ENCODE data around the gene SPECC1. TPM values are rescaled to one million over a fixed set of nuclear protein-coding genes. Genes with fewer than 3 reads are reported as not detected.

The SPECC1 gene
- total and polyA plus RNA-seq, 2 of the 4 experiments (the other 2 are of a cell fraction): 16.9 to 26.2 TPM

DNA sequence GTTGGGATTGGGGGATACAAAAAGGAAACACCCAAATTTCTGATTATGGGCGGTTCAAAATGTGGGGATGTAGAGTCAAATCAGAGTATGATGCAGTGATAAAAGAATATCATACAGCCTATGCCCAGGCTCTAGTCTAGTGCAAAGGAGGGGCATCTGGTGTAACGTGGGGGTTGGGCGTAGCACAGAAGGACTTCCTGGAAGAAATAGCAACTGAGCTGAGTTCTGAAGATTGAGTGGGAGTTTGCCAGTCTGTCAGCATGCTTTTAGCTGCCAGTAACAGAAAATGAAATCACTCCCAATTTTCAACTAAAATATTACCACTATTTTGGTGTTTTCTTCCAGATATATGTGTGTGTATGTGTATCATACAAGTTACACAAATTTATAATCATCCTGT is 196.9 kb downstream of the SPECC1 start:
- H3K79me1 ChIP-seq (ENCODE audit: low read depth in 1 of 2, low read length in 2 of 2): peaks cover 34 to 64% of the 10 kb centered on the region in 2 experiments
- no peak overlapping the region for H3K56ac ChIP-seq (ENCODE audit: extremely low read depth, insufficient read depth, low read length)
- in situ Hi-C loops (cut with MboI; ENCODE audit: low sequenced_read_pairs): no loop called here
- H2BK120ac ChIP-seq (ENCODE audit: low read depth, low read length): peak overlapping the region; percentile 69
- no peak for DNase-seq
- 80% methylated on average over 1 of the region's 3 CpGs; no CpG with 5 or more reads in 1 of the 2 experiments for WGBS, 2 experiments (ENCODE audit: extremely low coverage in 2 of 2, insufficient read length in 1 of 2)
- no peak overlapping the region for H2AK9ac ChIP-seq (replicated peaks; ENCODE audit: low read depth, low read length, poor library complexity)
- ChIA-PET CTCF (interaction anchor here (1.4 to 2.1 kb wide), 2 partner anchors 18 to 21 kb away, joined by 3 to 8 read pairs; no protein-coding TSS in a partner anchor), POLR2A (ENCODE audit: unreplicated experiment) (interaction anchor here (1.4 kb wide), 1 partner anchor 78 kb away, joined by 3 read pairs; no protein-coding TSS in a partner anchor)
- peak overlapping the region; percentile 59 for H2BK20ac ChIP-seq (ENCODE audit: low read depth, low read length)
- H4K91ac ChIP-seq (ENCODE audit: insufficient read depth, low read depth, low read length): peak overlapping the region; percentile 30
- peak overlapping the region; percentile 76 for H3K4ac ChIP-seq (ENCODE audit: low read depth, low read length)
- no peak overlapping the region; the same call in 1 of the 2 replicates for H3K27ac ChIP-seq (ENCODE audit: insufficient read depth, low read length)
- H3K36me3 ChIP-seq (ENCODE audit: control insufficient read depth, insufficient read depth, low read length): peaks cover 7% of the 10 kb centered on the region
- H3K18ac ChIP-seq (ENCODE audit: low read depth, low read length): peak overlapping the region; percentile 26
- peak overlapping the region; percentile 56; the same call in 1 of the 2 replicates for H4K5ac ChIP-seq (ENCODE audit: low read depth, low read length)
- no TSS peak for BruUV-seq (replicated peaks)
- H2AFZ ChIP-seq (replicated peaks; ENCODE audit: low read length, poor library complexity): no peak overlapping the region
- H3K9ac ChIP-seq (ENCODE audit: low read depth, low read length): no peak overlapping the region
- ATAC-seq (ENCODE audit: low read depth): peak; percentile 41
- H3K23ac ChIP-seq (ENCODE audit: low read depth, low read length): peak overlapping the region; percentile 23; the same call in 1 of the 2 replicates
- H3K4me1 ChIP-seq (ENCODE audit: control insufficient read depth, insufficient read depth, low read length): peaks cover 26% of the 10 kb centered on the region
- H3K4me2 ChIP-seq (ENCODE audit: low read depth, low read length): peak overlapping the region; percentile 10; the same call in 1 of the 2 replicates
- H3K9me3 ChIP-seq (ENCODE audit: control insufficient read depth, insufficient read depth, low read length): no peaks in the 10 kb centered on the region
- peaks cover 14% of the 10 kb centered on the region; the same call in 1 of the 2 replicates for H4K20me1 ChIP-seq (ENCODE audit: insufficient read depth, low read length)
- dilution Hi-C loops (cut with HindIII; ENCODE audit: low sequenced_read_pairs, unreplicated experiment): no loop called here
- H2BK5ac ChIP-seq (ENCODE audit: low read depth, low read length, poor library complexity, severe bottlenecking): peak overlapping the region; percentile 69
- TF ChIP-seq ELK1 (IDR thresholded peaks at IDR 0.05; ENCODE audit: borderline replicate concordance, low read depth, low read length): no peak
- TF ChIP-seq, protein P1, sequence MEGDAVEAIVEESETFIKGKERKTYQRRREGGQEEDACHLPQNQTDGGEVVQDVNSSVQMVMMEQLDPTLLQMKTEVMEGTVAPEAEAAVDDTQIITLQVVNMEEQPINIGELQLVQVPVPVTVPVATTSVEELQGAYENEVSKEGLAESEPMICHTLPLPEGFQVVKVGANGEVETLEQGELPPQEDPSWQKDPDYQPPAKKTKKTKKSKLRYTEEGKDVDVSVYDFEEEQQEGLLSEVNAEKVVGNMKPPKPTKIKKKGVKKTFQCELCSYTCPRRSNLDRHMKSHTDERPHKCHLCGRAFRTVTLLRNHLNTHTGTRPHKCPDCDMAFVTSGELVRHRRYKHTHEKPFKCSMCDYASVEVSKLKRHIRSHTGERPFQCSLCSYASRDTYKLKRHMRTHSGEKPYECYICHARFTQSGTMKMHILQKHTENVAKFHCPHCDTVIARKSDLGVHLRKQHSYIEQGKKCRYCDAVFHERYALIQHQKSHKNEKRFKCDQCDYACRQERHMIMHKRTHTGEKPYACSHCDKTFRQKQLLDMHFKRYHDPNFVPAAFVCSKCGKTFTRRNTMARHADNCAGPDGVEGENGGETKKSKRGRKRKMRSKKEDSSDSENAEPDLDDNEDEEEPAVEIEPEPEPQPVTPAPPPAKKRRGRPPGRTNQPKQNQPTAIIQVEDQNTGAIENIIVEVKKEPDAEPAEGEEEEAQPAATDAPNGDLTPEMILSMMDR (conservative IDR thresholded peaks at IDR 0.05; ENCODE audit: low read depth, low read length): no peak
- TF ChIP-seq MAZ (IDR thresholded peaks at IDR 0.05; ENCODE audit: borderline replicate concordance, low read depth, low read length): no peak
- TF ChIP-seq RAD21 (IDR thresholded peaks at IDR 0.05; ENCODE audit: low read length): no peak
- no peak for TF ChIP-seq USF2 (IDR thresholded peaks at IDR 0.05; ENCODE audit: low read depth, low read length)
- no peak for TF ChIP-seq CEBPB (IDR thresholded peaks at IDR 0.05; ENCODE audit: low read depth, low read length)
- TF ChIP-seq FOS (IDR thresholded peaks at IDR 0.05; ENCODE audit: low read depth, low read length): no peak
- TF ChIP-seq SMC3 (IDR thresholded peaks at IDR 0.05; ENCODE audit: low read depth, low read length): no peak
- TF ChIP-seq RCOR1 (IDR thresholded peaks at IDR 0.05; ENCODE audit: insufficient replicate concordance, low read length): no peak
- TF ChIP-seq CHD1 (IDR thresholded peaks at IDR 0.05; ENCODE audit: low read depth, low read length): no peak
- no peak for TF ChIP-seq POLR2A (IDR thresholded peaks at IDR 0.05; ENCODE audit: low read depth, low read length)
- TF ChIP-seq BHLHE40 (IDR thresholded peaks at IDR 0.05; ENCODE audit: low read depth, low read length): no peak
- no peak for TF ChIP-seq MAFK (IDR thresholded peaks at IDR 0.05; ENCODE audit: low read depth, low read length)
- TF ChIP-seq NFE2L2 (IDR thresholded peaks at IDR 0.05; ENCODE audit: low read depth, low read length): no peak
- no peak for TF ChIP-seq MXI1 (IDR thresholded peaks at IDR 0.05; ENCODE audit: borderline replicate concordance, low read depth, low read length)
- no peak overlapping the region for H3K4me3 ChIP-seq (ENCODE audit: insufficient read depth, low read depth, low read length)
- H3K14ac ChIP-seq (replicated peaks; ENCODE audit: low read depth, low read length): 0 out of 2 replicates have a peak overlapping the region, but pooled peaks have one; percentile 12
- peak overlapping the region; percentile 37; the same call in 1 of the 3 replicates for H2BK15ac ChIP-seq (ENCODE audit: low read depth, low read length)
- peak overlapping the region; percentile 67 for H2AK5ac ChIP-seq (ENCODE audit: low read depth, low read length)
- peak overlapping the region in 1 of 2 experiments; percentile 15; a peak in 1 of 4 replicates for H4K8ac ChIP-seq (ENCODE audit: low read depth in 2 of 2, low read length in 2 of 2)
- intact Hi-C loops (cut with micrococcal nuclease): loop anchor here (5.0 kb wide), 1 partner anchor 79 kb away; no protein-coding TSS in a partner anchor
- H3K27me3 ChIP-seq (ENCODE audit: control insufficient read depth, insufficient read depth, low read length): no peaks in the 10 kb centered on the region
- peaks cover 22% of the 10 kb centered on the region for H3K9me1 ChIP-seq (ENCODE audit: insufficient read depth, low read length)

All from IMR-90 (cell line).